ENCODE results near the gene EDEM1.
"Not testable (repeated sequence)": the region's sequence is repeated elsewhere in the genome, so short reads cannot be mapped to it uniquely, and the experiment has no call there.

Gene EDEM1

GRCh38 chr3:5238545-5238944 lies 51.0 kb downstream of the EDEM1 start:
- DNase-seq: no peak

GRCh38 chr3:5239602-5240001 lies 52.1 kb downstream of the EDEM1 start:
- DNase-seq: no peak

GRCh38 chr3:5240740-5241139 lies 53.2 kb downstream of the EDEM1 start:
- DNase-seq: no peak

- DNase-seq: not testable (repeated sequence)
These were observed 55.3 kb downstream of the EDEM1 start for GRCh38 chr3:5242785-5243184.

- no peak for DNase-seq
These were observed 58.4 kb downstream of the EDEM1 start for GRCh38 chr3:5245927-5246326.

GRCh38 chr3:5248822-5249221 lies 61.3 kb downstream of the EDEM1 start:
- no peak for DNase-seq

- no peak for DNase-seq
These were observed 63.1 kb downstream of the EDEM1 start for GRCh38 chr3:5250467-5251195.

GRCh38 chr3:5251196-5251583 lies 63.7 kb downstream of the EDEM1 start:
- no peak for DNase-seq

GRCh38 chr3:5252131-5252530 lies 64.6 kb downstream of the EDEM1 start:
- no peak for DNase-seq

- DNase-seq: no peak
These were observed 67.0 kb downstream of the EDEM1 start for GRCh38 chr3:5254281-5255048.

GRCh38 chr3:5255404-5256344 lies 68.2 kb downstream of the EDEM1 start:
- DNase-seq: no peak

- no peak for DNase-seq
These were observed 71.0 kb downstream of the EDEM1 start for GRCh38 chr3:5258526-5258925.

- no peak for DNase-seq
These were observed 73.5 kb downstream of the EDEM1 start for GRCh38 chr3:5260992-5261501.

- no peak for DNase-seq
These were observed 75.0 kb downstream of the EDEM1 start for GRCh38 chr3:5262507-5262906.

- no peak for DNase-seq
These were observed 76.6 kb downstream of the EDEM1 start for GRCh38 chr3:5264093-5264600.

- DNase-seq: no peak
These were observed 77.6 kb downstream of the EDEM1 start for GRCh38 chr3:5264896-5265770.

- no peak for DNase-seq
These were observed 79.7 kb downstream of the EDEM1 start for GRCh38 chr3:5267252-5267651.

- DNase-seq: no peak
These were observed 80.4 kb downstream of the EDEM1 start for GRCh38 chr3:5267889-5268288.
